ENCODE results near the gene SLC35F6. TPM values are rescaled to one million over a fixed set of nuclear protein-coding genes. Genes with fewer than 3 reads are reported as not detected.

SLC35F6 gene
- total and polyA plus RNA-seq, 9 donors = 11.1 to 53.5 (median 26.8) TPM

GRCh38 chr2:26717362-26717761, 46.7 kb upstream of the SLC35F6 start:
- Histone ChIP-seq H3K27ac (no peak overlapping the region), H3K36me3 (no peaks in the 10 kb centered on the region), H3K4me1 (ENCODE audit: insufficient read depth) (peaks cover 23% of the 10 kb centered on the region), H3K27me3 (no peaks in the 10 kb centered on the region), H3K9me3 (no peaks in the 10 kb centered on the region), H3K4me3 (no peak overlapping the region)
- intact Hi-C loops (cut with DNase I) = no loop called here
- no peak for DNase-seq
- TF ChIP-seq EP300 (IDR thresholded peaks at IDR 0.05) = no peak
- no peak for TF ChIP-seq POLR2A (IDR thresholded peaks at IDR 0.05)
- WGBS, 3 donors = 74 to 97% (median 75%) methylated on average over 5 of the region's 5 CpGs

- H3K36me3 ChIP-seq = no peaks in the 10 kb centered on the region
- H3K9me3 ChIP-seq = no peaks in the 10 kb centered on the region
- peaks cover 35% of the 10 kb centered on the region for H3K4me1 ChIP-seq (ENCODE audit: insufficient read depth)
- DNase-seq = no peak
- 63 to 86% (median 83%) methylated on average over 6 of the region's 6 CpGs for whole genome bisulfite sequencing, 3 donors
- H3K27me3 ChIP-seq = no peaks in the 10 kb centered on the region
- no peak overlapping the region for H3K27ac ChIP-seq
- no peak overlapping the region for H3K4me3 ChIP-seq
- intact Hi-C loops (cut with DNase I) = no loop called here
- TF ChIP-seq POLR2A (IDR thresholded peaks at IDR 0.05) = no peak
- TF ChIP-seq EP300 (IDR thresholded peaks at IDR 0.05) = no peak
- no peak for TF ChIP-seq CTCF (IDR thresholded peaks at IDR 0.05)
Observed at GRCh38 chr2:26718949-26719686, 45.0 kb upstream of the SLC35F6 start.

- Histone ChIP-seq H3K36me3 (no peaks in the 10 kb centered on the region), H3K4me1 (ENCODE audit: insufficient read depth) (peaks cover 48% of the 10 kb centered on the region), H3K4me3 (no peak overlapping the region), H3K27ac (peak overlapping the region; percentile 53 to 76), H3K9me3 (no peaks in the 10 kb centered on the region), H3K27me3 (no peaks in the 10 kb centered on the region)
- 41 to 47% (median 45%) methylated on average over 7 of the region's 7 CpGs for WGBS, 3 donors
- peak; percentile 93 to 97 (median 94) for DNase-seq
- intact Hi-C loops (cut with DNase I) = no loop called here
- TF ChIP-seq EP300 (IDR thresholded peaks at IDR 0.05) = peak; percentile 78
- no peak for TF ChIP-seq CTCF (IDR thresholded peaks at IDR 0.05)
Observed at GRCh38 chr2:26720322-26721114, 43.6 kb upstream of the SLC35F6 start.

- intact Hi-C loops (cut with DNase I) = no loop called here
- no peaks in the 10 kb centered on the region for H3K36me3 ChIP-seq
- no peak for TF ChIP-seq POLR2A (IDR thresholded peaks at IDR 0.05)
- no peak for TF ChIP-seq EP300 (IDR thresholded peaks at IDR 0.05)
- no peak for TF ChIP-seq CTCF (IDR thresholded peaks at IDR 0.05)
- H3K27me3 ChIP-seq = no peaks in the 10 kb centered on the region
- H3K27ac ChIP-seq = peak overlapping the region; percentile 53 to 76
- H3K4me1 ChIP-seq (ENCODE audit: insufficient read depth) = peaks cover 48% of the 10 kb centered on the region
- no peak overlapping the region for H3K4me3 ChIP-seq
- DNase-seq = peak in 1 of 5 donors; percentile 27
- no peaks in the 10 kb centered on the region for H3K9me3 ChIP-seq
- WGBS, 3 donors = 83 to 86% (median 84%) methylated on average over 12 of the region's 12 CpGs
Observed at GRCh38 chr2:26721115-26722032, 42.7 kb upstream of the SLC35F6 start.

Data from ovary (tissue), 9 donors.